GM21423 (cell line): ENCODE data around the gene VPS4B.
"Not testable (repeated sequence)": the region's sequence is repeated elsewhere in the genome, so short reads cannot be mapped to it uniquely, and the experiment has no call there.

ENCODE experiments used
- ATAC-seq: cut with Tn5 transposase; IDR thresholded peaks from one replicate; pipeline ENCODE4 v1.9.1; 2021; ENCODE audit warnings: mild to moderate bottlenecking, moderate library complexity; ENCODE audit not compliant: unreplicated experiment

The VPS4B gene

DNA sequence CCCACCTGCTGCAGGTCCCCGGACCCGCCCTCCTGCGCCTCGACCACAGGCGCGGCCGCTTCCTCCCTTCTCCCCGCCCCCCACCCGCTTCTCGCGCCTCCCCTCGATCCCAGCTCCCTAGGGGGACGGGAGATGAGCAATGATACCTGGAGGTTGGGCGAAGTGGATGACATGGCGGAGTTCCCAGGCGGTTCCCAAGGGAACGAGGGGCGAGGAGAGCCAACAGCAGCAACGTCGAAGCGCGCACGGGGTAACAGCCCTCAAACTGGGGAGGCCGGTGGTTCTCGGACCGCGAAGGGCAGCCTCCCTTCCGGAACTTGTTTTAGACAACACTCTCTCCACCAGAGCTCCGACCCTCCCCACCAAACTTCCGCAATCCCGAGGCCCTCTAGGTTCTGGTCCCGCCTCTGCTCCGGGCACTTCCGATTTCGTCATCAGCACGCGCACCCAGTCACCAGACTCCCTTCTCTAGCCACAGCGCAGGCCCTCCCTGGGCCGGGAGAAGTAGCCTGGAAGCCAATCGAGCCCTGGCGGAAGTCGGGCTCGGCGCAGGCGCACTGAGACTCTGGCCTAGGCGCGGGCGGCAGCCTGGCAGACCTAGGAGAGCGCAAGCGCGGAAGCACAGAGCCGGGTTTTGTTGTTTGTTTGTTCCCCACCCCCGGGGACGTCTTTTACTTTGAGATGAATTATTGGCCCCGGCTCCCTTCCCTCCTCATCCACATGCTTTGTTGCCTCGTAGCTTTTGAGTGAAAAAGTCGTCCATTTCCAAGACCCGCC is at the start of gene VPS4B:
Gene VPS4B, minus strand, starts transcription at position 390 of the 777 bp plus-strand sequence. Its CDS starts 217 bp downstream, at position 173.
- peak; percentile 97 for ATAC-seq

- ATAC-seq: no peak
Measured at GRCh38 chr18:63470751-63471150, 48.5 kb upstream of the VPS4B start.

DNA sequence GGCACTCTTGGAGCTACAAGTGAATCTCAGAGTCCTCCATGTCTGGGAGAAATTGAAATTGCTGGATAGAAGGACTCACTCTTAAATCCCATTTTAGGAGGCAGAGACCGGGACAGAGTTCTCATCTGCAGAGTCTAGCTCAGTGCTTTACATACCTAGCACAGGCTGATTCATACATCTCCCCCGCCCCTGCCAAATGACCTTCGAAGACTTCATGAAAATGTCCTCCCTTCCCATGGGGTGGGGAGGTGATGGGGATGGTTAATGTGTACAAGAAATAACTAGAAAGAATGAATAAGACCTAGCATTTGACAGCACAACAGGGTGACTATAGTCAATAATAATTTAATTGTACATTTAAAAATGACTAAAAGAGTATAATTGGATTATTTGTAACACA is 46.3 kb upstream of the VPS4B start:
- no peak for ATAC-seq

- ATAC-seq: no peak
Measured at GRCh38 chr18:63467699-63468098, 45.4 kb upstream of the VPS4B start.

- ATAC-seq: no peak
Measured at GRCh38 chr18:63465059-63465458, 42.8 kb upstream of the VPS4B start.

DNA sequence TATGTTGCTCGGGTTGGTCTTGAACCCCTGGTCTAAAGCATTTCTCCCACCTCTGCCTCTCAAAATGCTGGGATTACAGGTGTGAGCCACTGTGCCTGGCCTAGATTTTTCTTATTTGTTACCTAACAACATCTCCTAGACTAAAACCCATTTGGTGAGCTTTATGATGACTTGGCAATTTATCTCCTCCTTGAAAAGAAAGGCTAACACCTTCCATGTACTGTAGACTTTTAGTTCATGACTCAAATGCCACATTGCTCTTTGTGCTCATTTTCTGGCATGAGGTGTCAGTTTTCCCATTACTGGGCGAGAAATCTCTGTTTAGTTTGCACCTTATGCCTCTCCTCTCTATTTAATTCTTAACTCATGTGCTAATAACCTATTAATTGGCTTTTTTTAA is 42.2 kb upstream of the VPS4B start:
- no peak for ATAC-seq

DNA sequence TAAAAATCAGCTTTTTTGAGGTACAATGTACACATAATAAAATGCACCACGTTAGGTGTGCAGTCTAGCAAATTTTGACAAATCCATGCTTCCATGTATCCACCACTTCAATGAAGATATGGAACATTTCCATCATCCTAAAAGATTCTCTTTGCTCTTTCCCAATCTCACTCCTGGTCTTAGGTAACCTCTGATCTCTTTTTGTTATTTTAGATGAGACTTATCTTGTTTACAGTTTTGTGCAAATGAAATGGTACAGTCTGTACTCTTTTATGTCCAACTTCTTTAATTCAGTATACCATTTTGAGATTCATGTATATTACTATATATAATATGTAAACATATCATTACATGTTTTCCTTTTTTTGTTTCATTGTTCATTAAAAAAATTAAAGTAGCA is 38.1 kb upstream of the VPS4B start:
- no peak for ATAC-seq

DNA sequence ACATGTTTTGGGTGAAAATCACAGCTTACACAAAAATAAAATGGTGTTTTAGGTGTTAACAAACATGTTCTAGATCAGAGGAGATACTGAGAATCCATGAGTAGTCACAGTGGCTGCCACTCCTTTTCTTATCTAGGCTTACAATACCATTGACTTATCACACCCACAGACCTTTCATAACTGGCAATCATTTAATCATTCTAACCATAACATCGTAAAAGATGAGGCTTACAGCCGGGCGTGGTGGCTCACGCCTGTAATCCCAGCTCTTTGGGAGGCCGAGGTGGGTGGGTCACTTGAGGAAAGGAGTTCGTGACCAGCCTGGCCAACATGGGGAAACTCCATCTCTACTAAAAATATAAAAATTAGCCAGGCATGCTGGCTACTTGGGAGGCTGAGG is 35.7 kb upstream of the VPS4B start:
- ATAC-seq: no peak

- no peak for ATAC-seq
Measured at GRCh38 chr18:63454497-63454896, 32.2 kb upstream of the VPS4B start.

DNA sequence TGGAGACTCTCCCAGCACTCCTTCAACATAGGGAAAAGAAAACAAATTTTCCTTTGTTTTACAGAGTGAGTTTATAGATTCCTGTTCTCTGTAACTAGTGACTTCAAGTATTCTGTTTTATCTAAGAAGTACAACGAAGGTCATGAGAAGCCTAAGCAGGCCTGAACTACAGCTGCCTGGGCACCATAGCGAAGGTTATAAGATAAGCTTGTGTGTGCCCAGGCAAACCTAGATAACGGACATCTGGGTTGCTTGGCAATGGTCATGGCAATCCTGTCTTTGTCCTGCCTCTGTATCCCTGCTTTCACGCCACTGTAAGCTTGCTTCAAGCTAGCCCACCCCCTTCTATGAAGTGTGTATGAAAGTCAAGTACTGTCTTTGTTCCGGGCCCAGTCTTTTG is 30.5 kb upstream of the VPS4B start:
- not testable (repeated sequence) for ATAC-seq

DNA sequence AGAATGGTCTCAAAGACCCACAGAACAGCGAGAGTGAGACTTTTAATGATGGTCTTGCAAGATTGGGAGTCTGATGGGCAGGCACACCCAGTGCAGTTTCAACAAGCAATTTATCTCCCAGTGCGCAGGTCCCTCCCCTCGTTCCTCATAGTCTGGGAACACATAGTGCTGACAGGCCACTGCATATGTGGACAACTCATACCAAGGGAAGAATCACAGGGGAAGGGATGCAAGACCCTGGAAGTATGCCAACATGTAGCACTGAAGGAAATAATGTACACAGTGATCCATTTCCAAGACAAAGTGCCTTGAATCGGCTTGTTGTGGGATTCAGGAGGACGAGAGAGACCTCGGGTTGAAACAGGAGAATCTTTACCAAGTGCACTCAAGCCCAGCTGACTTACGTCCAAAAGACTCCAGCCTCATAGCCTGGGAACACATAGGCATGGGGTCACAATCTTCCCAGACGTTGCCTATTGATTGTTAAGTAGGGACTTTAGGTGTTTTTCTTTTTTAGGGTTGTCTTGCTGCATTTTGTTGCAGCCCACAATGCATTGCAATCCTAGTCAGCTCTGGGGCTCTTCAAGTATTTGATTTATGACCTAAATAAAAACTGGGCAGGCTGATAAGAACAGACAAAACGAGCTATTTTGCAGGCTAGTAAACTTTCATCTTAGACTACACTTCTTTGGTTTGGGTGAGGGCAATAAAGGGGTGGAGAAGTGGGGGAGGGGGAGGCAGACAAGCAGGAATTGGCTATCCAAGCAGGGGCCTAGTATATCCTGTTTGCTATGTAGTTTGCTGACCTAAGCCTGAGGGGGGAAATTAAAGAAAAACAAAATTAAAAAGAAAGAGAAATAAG is 29.8 kb upstream of the VPS4B start:
- ATAC-seq: no peak

DNA sequence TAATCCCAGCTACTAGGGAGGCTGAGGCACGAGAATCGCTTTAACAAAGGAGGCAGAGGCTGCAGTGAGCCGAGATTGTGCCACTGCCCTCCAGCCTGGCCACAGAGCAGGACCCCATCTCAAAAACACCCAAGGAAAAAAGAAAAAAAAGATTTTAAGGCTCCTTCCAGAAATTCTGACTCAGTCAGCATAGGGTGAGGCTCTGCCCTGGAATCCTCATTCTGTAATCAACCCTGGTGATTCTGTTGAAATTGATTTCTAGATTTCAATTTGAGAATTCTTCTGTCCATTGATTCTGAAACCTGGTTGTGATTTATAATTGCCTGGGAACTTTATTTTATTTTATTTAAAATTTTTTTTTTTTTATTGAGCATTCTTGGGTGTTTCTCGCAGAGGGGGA is 27.1 kb upstream of the VPS4B start:
- no peak for ATAC-seq

- ATAC-seq: no peak
Measured at GRCh38 chr18:63447066-63447465, 24.8 kb upstream of the VPS4B start.

- ATAC-seq: no peak
Measured at GRCh38 chr18:63446266-63446665, 24.0 kb upstream of the VPS4B start.

GRCh38 chr18:63445037-63445436 is 22.8 kb upstream of the VPS4B start:
- ATAC-seq: no peak

- peak; percentile 49 for ATAC-seq
Measured at GRCh38 chr18:63444580-63444979, 22.3 kb upstream of the VPS4B start.

DNA sequence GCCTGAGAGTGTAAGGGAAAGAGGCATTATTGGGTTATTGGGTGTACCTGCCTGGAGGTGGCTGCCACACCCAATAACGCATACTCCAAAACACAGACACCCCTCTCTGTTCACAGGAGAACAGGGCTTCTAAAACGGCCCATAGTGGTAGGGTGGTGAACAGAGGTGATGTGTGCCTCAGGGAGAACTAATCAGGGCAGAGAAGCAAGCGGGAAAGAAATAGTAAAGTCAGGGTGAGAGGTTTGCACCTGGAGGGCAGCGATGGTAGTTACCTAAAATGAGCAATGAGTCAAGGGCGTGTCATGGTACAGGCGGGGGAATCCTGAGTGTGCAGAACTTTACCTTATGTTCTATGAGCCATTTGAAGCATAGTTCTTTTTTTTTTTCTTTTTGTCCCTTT is 21.6 kb upstream of the VPS4B start:
- no peak for ATAC-seq

DNA sequence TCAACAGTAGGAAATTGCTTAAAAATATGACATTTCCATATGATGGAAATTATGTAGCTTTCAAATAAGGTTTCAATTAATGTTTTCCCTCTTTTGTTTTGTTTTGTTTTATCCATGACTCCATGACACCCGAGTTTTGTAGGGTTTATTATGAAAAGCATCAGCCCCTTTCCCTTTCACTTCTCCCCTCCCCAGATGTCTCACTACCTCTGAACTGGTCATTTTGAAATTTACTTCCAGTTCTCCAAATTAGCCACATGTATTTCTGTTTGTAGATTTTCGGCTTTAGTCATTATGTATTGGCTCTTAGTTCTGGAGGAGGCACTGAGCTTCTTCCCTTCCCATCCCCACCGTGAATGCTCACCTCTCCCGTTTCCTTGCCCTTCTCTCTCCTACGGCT is 18.6 kb upstream of the VPS4B start:
- ATAC-seq: no peak

- no peak for ATAC-seq
Measured at GRCh38 chr18:63440219-63440618, 17.9 kb upstream of the VPS4B start.

DNA sequence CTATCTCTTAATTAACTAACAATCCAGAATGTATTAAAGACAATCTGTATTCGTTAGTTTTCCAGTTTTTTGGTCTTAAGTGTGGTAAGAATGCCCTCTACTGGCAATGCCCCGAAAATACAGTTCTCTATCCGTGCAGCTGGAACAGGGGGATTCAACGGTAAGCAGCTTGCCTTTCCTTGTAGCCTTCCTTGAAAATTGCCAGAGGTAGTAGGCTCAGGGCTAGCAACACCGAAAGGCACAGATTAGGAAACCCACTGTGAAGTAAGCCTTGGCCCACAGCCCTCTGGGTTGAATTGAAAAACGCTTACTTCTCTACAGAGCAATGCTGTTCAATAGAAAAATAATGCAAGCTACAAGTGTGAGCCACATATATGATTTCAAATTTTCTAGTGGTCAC is 17.1 kb upstream of the VPS4B start:
- peak; percentile 57 for ATAC-seq

GRCh38 chr18:63438181-63438580 is 15.9 kb upstream of the VPS4B start:
- no peak for ATAC-seq

GRCh38 chr18:63433334-63433866 is 11.1 kb upstream of the VPS4B start:
- no peak for ATAC-seq
